GM12801 (cell line): ENCODE results near the gene IQGAP1.

Experiments used
- TF ChIP-seq, protein P1 (sequence below): IDR thresholded peaks from one replicate; pipeline ENCODE4 v1.5.1; 2011; ENCODE audit warnings: control low read depth; ENCODE audit not compliant: insufficient read length; ENCODE audit errors: extremely low read depth

The IQGAP1 gene

DNA sequence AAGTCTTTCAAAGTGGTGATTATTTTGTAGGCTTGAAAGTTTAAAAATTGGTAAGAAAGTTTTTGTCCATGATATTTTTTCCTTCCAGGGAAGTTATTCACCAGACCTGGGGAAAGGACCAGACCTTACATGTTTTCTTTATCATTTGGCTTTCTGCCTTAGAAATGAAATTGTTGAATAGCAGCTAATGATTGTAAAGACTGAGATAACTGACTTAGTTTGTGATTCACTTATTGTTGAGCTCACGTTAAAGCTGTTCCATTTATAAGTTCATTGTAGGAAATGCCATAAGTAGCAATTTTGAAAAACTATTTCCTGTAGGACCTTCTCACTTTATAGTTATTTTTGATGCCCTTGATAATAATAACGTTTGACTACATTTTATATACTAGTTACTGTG, 51.9 kb downstream of the IQGAP1 start:
- TF ChIP-seq, protein P1, sequence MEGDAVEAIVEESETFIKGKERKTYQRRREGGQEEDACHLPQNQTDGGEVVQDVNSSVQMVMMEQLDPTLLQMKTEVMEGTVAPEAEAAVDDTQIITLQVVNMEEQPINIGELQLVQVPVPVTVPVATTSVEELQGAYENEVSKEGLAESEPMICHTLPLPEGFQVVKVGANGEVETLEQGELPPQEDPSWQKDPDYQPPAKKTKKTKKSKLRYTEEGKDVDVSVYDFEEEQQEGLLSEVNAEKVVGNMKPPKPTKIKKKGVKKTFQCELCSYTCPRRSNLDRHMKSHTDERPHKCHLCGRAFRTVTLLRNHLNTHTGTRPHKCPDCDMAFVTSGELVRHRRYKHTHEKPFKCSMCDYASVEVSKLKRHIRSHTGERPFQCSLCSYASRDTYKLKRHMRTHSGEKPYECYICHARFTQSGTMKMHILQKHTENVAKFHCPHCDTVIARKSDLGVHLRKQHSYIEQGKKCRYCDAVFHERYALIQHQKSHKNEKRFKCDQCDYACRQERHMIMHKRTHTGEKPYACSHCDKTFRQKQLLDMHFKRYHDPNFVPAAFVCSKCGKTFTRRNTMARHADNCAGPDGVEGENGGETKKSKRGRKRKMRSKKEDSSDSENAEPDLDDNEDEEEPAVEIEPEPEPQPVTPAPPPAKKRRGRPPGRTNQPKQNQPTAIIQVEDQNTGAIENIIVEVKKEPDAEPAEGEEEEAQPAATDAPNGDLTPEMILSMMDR = no peak

DNA sequence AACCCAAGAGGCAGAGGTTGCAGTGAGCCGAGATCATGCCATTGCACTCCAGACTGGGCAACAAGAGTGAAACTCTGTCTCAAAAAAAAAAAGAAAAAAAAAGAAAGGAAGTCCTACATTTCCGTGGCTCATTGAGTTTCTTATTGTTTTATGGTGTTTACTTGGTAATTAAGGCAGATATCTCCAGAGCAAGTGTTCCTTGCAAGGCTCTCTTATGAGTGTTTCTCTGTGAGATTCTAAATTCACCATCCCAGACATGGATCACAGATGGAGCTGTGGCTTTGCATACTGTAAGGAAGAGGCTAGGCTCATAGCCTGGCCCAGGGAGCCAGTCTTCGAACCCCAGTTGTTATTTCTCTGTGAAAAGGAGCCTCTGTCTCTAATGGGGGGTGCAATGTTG, 53.0 kb downstream of the IQGAP1 start:
- TF ChIP-seq, protein P1 = no peak

DNA sequence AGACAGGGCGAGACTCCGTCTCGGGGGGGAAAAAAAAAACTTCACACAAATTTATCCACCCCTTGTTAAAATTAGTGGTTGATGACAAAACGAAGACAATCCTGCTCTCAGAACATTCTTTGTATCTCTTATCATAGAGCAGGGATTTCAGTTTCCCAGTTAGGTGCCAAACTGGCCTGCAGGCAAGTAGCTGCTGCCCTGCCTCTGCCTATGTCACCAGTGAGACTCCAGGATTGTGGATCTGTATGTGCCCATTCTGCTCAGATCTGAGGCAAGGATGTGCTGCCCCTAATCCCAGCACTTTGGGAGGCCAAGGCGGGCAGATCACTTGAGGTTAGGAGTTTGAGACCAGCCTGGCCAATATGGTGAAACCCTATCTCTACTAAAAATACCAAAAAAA, 54.4 kb downstream of the IQGAP1 start:
- TF ChIP-seq, protein P1 = no peak

DNA sequence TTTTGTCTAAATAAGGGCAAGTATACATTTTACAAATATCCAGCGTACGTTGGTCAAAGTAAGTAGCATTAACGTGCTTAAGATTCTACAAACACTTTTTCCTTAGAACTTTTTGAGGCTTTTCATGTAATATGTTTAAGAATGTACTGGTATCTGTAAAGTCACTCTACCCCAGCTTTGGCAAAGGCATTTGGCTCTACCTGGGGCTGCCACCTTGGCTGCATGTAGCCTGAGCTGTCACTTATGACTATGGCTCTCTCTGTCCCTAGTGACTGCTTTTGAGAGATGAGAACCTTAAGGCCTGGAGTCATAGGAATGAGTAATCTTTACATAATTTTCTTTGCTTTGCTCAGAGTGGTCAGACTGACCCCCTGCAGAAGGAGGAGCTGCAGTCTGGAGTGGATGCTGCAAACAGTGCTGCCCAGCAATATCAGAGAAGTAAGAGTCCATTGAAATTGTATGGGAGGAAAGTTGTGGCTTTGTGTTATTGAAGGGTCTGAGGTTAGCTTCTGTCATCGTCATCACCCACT, 61.2 kb downstream of the IQGAP1 start:
- TF ChIP-seq, protein P1 = no peak

DNA sequence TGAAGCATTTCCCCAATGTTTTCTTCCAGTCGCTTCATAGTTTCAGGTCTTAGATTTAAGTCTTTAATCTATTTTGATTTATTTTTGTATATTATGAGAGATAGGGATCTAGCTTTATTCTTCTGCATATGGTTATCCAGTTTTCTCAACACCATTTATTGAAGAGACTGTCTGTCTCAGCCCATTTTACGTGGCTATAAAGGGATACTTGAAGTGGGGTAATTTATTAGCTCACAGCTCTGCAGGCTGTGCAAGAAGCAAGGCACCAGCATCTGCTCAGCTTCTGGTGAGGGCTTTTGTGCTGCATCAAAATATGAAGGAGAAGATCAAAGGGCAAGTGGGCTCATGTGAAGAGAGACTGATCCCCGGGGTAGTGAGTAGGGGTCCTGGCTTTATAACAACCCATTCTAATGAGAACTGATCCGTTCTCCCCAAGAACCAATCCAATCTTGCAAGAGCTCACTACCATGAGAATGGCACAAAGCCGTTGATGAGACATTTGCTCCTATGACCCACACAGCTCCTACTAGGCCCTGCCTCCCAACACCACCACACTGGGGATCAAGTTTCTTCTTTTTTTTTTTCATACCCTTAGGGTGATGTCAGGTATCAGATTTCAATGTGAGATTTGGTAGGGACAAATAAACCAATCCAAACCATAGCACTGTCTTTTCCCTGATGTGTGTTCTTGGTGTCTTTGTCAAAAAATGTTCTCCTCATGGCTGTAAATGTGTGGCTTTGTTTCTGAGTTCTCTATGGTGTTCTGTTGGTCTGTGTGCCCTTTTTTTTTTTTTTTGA, 63.2 kb downstream of the IQGAP1 start:
- TF ChIP-seq, protein P1 = no peak

DNA sequence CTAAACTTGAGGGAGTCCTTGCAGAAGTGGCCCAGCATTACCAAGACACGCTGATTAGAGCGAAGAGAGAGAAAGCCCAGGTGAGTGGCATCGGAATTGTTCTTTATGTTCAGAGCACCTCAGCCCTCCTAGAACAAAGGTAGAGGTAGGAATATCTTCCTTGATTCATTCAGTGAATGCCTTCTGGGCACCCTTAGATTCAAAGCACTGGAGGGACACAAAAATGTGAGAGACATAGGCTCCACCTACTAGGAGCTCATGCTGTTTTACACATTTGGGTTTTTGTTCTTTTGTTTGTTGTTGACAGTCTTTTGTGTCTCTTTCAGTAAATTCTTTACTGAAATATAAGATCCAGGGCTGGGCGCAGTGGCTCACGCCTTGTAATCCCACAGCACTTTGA, 68.2 kb downstream of the IQGAP1 start:
- TF ChIP-seq, protein P1 = no peak

DNA sequence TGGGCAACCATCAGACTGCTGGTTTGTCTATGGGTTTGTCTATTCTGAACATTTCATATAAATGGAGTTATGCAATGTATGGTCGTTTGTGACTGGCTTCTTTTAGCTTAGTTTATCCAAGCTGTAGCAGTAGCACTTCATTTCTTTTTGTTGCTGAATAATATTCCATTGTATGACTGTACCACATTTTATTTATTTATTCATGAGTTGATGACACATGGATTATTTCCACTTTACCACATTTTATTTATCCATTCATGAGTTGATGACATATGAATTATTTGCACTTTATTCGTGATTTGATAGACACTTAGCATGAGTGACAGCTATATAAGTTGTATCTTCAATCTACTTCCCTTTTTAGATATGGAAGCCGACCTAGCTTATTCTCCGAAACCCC, 70.0 kb downstream of the IQGAP1 start:
- TF ChIP-seq, protein P1 = no peak
